ENCODE measurements around the gene TJAP1. TPM values are rescaled to one million over a fixed set of nuclear protein-coding genes. Genes with fewer than 3 reads are reported as not detected.

The TJAP1 gene
- total and polyA plus RNA-seq, 2 of the 8 experiments (the other 6 are each of a cell fraction or from before 2014, with no cell fraction given) = 30.7 to 40.4 TPM

DNA sequence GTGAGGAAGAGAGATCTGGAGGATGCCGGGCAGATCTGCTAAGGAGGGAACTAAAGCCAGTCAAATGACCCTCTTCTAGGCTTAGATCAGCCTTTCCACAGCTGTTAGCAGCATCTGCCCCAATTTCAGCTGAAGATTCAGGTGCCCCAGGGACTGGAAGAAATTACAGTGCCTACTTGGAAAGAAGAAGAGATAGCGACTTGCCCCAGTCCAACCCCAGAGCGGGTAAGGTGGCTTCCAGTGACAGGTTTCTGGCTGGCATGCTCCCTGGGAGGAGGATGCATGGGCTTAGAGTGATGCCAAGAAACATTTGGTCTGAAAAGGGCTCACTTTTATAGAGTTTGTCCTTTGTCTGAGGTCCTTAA, 620 bp downstream of the TJAP1 start:
- CTCF ChIA-PET (ENCODE audit: partially characterized antibody) = interaction anchor here (2.3 to 32.9 kb wide), 2 partner anchors 21 to 23 kb away, joined by 6 to 536 read pairs; partner anchors contain the start of gene LRRC73
- TF ChIP-seq SIRT6 (IDR thresholded peaks at IDR 0.05; ENCODE audit: low read length) (no peak), RAD21 (IDR thresholded peaks at IDR 0.05 in 1 of 2, conservative IDR thresholded peaks at IDR 0.05 in 1 of 2; ENCODE audit: low read depth in 2 of 2, low read length in 2 of 2) (no peak), SP1 (IDR thresholded peaks at IDR 0.05; ENCODE audit: low read depth, low read length) (no peak), BACH1 (IDR thresholded peaks at IDR 0.05; ENCODE audit: low read length) (no peak), TAF1 (IDR thresholded peaks at IDR 0.05; ENCODE audit: low read depth, low read length) (no peak), POU5F1 (IDR thresholded peaks at IDR 0.05; ENCODE audit: low read depth, low read length) (no peak), RXRA (IDR thresholded peaks at IDR 0.05; ENCODE audit: insufficient read depth, low read depth, low read length) (no peak), BRCA1 (IDR thresholded peaks at IDR 0.05; ENCODE audit: low read depth, low read length) (no peak), JUN (IDR thresholded peaks at IDR 0.05; ENCODE audit: low read depth, low read length) (no peak)

More for the DNA sequence above, 620 bp downstream of the TJAP1 start:
- no peak overlapping the region for H3K4ac ChIP-seq (replicated peaks; ENCODE audit: insufficient read length, low read depth, low read length)
- H3K9me3 ChIP-seq (ENCODE audit: insufficient read depth in 2 of 2, low read depth in 1 of 2, low read length in 1 of 2) = no peaks in the 10 kb centered on the region
- no peak overlapping the region for H4K5ac ChIP-seq (ENCODE audit: insufficient read length, low read depth, low read length)
- DNase-seq (ENCODE audit: low read depth in 1 of 2, low spot score in 2 of 2) = no peak
- H3K4me3 ChIP-seq (ENCODE audit: extremely low read depth in 1 of 4, insufficient read depth in 2 of 4, low read depth in 3 of 4, low read length in 4 of 4) = peak overlapping the region; percentile 43 to 79 (median 57)
- H2BK5ac ChIP-seq (ENCODE audit: low read depth, low read length) = peak overlapping the region; percentile 22; the same call in 1 of the 2 replicates
- peaks cover 14 to 50% of the 10 kb centered on the region in 2 experiments for H3K79me2 ChIP-seq (ENCODE audit: control insufficient read depth in 1 of 2, insufficient read depth in 2 of 2, low read length in 2 of 2)
- no peak overlapping the region; the same call in 1 of the 2 replicates for H2AK5ac ChIP-seq (ENCODE audit: low read depth, low read length)
- no peak overlapping the region for H2AFZ ChIP-seq (ENCODE audit: low read length)
- no peak overlapping the region for H3K56ac ChIP-seq (replicated peaks; ENCODE audit: insufficient read length, low read depth, low read length)
- peak overlapping the region; percentile 50 for H3K27ac ChIP-seq (ENCODE audit: low read depth, low read length)
- no peak overlapping the region for H4K8ac ChIP-seq (ENCODE audit: extremely low read depth, insufficient read depth, low read length)
- H3K23ac ChIP-seq (ENCODE audit: insufficient read length) = no peak overlapping the region
- H4K91ac ChIP-seq (replicated peaks; ENCODE audit: insufficient read length, low read length) = no peak overlapping the region
- 70% methylated on average over 3 of the region's 3 CpGs; no CpG with 5 or more reads in 1 of the 2 experiments for WGBS, 2 experiments (ENCODE audit: extremely low coverage in 1 of 2, insufficient coverage in 1 of 2, insufficient read length in 1 of 2, insufficient replicate concordance in 2 of 2, low coverage in 1 of 2, low lambda C conversion rate in 2 of 2, missing lambda C conversion rate in 1 of 2)
- no peak for FAIRE-seq
- H3K4me1 ChIP-seq (replicated peaks in 1 of 4; ENCODE audit: control insufficient read depth in 3 of 4, insufficient read depth in 4 of 4, low read length in 3 of 4) = peaks cover 5 to 18% (median 13%) of the 10 kb centered on the region in 4 experiments; a peak in 6 of 7 replicates
- H3K9ac ChIP-seq (replicated peaks in 1 of 4; ENCODE audit: extremely low read depth in 1 of 4, low read depth in 3 of 4, low read length in 3 of 4) = peak overlapping the region; percentile 62 to 79 (median 68)
- H3K27me3 ChIP-seq (replicated peaks in 1 of 4; ENCODE audit: control insufficient read depth in 3 of 4, extremely low read depth in 1 of 4, insufficient read depth in 3 of 4, low read length in 3 of 4) = no peaks in the 10 kb centered on the region
- no peak overlapping the region for H3K14ac ChIP-seq (ENCODE audit: insufficient read length)
- H2BK20ac ChIP-seq (ENCODE audit: low read length) = no peak overlapping the region
- no peak overlapping the region for H2BK15ac ChIP-seq (ENCODE audit: low read length)
- POLR2A ChIA-PET (ENCODE audit: partially characterized antibody) = interaction anchor here (0.6 to 1.9 kb wide), 16 partner anchors 8 to 88 kb away, joined by 3 to 8 read pairs (median 4); partner anchors contain the start of genes DLK2, POLR1C and YIPF3
- no peak overlapping the region for H3K18ac ChIP-seq (ENCODE audit: extremely low read depth, low read length)
- H2BK12ac ChIP-seq (ENCODE audit: low read depth, low read length) = no peak overlapping the region
- H3K79me1 ChIP-seq (ENCODE audit: low read depth, low read length) = peaks cover 13% of the 10 kb centered on the region
- peak overlapping the region; percentile 73 to 89 for H3K4me2 ChIP-seq (ENCODE audit: insufficient read depth in 1 of 2, low read depth in 2 of 2, low read length in 2 of 2)
- H3K36me3 ChIP-seq (ENCODE audit: control insufficient read depth in 2 of 4, insufficient read depth in 4 of 4, low read length in 3 of 4) = no peaks in the 10 kb centered on the region
- H3K23me2 ChIP-seq (ENCODE audit: low read depth, low read length) = peaks cover 4% of the 10 kb centered on the region; the same call in 1 of the 2 replicates
- H2BK120ac ChIP-seq (replicated peaks; ENCODE audit: low read depth, low read length) = no peak overlapping the region
- peaks cover 1 to 2% of the 10 kb centered on the region in 2 experiments for H4K20me1 ChIP-seq (replicated peaks in 1 of 2; ENCODE audit: control insufficient read depth in 1 of 2, insufficient read depth in 2 of 2, low read length in 2 of 2)

Measured in H1 (cell line).